ENCODE measurements around the gene CHN1.

DNA sequence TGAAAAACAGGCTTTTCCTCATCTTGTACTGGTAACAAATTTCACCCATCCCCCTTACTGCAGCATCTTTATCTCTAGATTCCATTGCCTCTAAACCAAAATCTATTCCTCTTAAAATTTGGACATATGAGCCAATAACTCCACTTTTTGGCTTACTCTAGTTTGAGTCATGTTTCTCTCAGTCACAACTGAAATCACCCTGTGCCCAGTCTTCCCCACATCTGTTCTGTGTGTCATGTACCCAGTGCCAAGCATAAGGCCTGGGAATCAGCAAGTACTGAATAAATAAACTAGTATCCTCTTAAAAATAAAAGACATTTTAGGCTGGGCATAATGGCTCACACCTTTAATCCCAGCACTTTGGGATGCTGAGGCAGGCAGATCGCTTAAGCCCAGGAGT, 20.8 kb upstream of the CHN1 start:
- TF ChIP-seq, protein P1, sequence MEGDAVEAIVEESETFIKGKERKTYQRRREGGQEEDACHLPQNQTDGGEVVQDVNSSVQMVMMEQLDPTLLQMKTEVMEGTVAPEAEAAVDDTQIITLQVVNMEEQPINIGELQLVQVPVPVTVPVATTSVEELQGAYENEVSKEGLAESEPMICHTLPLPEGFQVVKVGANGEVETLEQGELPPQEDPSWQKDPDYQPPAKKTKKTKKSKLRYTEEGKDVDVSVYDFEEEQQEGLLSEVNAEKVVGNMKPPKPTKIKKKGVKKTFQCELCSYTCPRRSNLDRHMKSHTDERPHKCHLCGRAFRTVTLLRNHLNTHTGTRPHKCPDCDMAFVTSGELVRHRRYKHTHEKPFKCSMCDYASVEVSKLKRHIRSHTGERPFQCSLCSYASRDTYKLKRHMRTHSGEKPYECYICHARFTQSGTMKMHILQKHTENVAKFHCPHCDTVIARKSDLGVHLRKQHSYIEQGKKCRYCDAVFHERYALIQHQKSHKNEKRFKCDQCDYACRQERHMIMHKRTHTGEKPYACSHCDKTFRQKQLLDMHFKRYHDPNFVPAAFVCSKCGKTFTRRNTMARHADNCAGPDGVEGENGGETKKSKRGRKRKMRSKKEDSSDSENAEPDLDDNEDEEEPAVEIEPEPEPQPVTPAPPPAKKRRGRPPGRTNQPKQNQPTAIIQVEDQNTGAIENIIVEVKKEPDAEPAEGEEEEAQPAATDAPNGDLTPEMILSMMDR (IDR thresholded peaks at IDR 0.05): no peak
- TF ChIP-seq PBX3 (IDR thresholded peaks at IDR 0.05) (no peak), YY1 (IDR thresholded peaks at IDR 0.05; ENCODE audit: low read depth) (no peak), GATA2 (CRISPR knock-in tag; IDR thresholded peaks at IDR 0.05) (no peak), TAF1 (IDR thresholded peaks at IDR 0.05; ENCODE audit: borderline replicate concordance, low read depth, low read length) (no peak), ELF1 (IDR thresholded peaks at IDR 0.05) (no peak), NFIC (IDR thresholded peaks at IDR 0.05; ENCODE audit: borderline replicate concordance) (no peak), MXI1 (IDR thresholded peaks at IDR 0.05; ENCODE audit: low read depth, low read length) (no peak), GABPA (IDR thresholded peaks at IDR 0.05; ENCODE audit: low read depth) (no peak), EP300 (IDR thresholded peaks at IDR 0.05; ENCODE audit: borderline replicate concordance in 1 of 2, low read depth in 1 of 2, low read length in 1 of 2) (no peak), IRF3 (IDR thresholded peaks at IDR 0.05; ENCODE audit: low read depth, low read length) (no peak)
- TF ChIP-seq, protein P2, sequence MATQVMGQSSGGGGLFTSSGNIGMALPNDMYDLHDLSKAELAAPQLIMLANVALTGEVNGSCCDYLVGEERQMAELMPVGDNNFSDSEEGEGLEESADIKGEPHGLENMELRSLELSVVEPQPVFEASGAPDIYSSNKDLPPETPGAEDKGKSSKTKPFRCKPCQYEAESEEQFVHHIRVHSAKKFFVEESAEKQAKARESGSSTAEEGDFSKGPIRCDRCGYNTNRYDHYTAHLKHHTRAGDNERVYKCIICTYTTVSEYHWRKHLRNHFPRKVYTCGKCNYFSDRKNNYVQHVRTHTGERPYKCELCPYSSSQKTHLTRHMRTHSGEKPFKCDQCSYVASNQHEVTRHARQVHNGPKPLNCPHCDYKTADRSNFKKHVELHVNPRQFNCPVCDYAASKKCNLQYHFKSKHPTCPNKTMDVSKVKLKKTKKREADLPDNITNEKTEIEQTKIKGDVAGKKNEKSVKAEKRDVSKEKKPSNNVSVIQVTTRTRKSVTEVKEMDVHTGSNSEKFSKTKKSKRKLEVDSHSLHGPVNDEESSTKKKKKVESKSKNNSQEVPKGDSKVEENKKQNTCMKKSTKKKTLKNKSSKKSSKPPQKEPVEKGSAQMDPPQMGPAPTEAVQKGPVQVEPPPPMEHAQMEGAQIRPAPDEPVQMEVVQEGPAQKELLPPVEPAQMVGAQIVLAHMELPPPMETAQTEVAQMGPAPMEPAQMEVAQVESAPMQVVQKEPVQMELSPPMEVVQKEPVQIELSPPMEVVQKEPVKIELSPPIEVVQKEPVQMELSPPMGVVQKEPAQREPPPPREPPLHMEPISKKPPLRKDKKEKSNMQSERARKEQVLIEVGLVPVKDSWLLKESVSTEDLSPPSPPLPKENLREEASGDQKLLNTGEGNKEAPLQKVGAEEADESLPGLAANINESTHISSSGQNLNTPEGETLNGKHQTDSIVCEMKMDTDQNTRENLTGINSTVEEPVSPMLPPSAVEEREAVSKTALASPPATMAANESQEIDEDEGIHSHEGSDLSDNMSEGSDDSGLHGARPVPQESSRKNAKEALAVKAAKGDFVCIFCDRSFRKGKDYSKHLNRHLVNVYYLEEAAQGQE (IDR thresholded peaks at IDR 0.05; ENCODE audit: low read depth, low read length): no peak
